HG02938 (cell line): Measurements from ENCODE around the gene ETFA.
"Not testable (repeated sequence)": the region's sequence is repeated elsewhere in the genome, so short reads cannot be mapped to it uniquely, and the experiment has no call there.

ENCODE experiments used
- ATAC-seq: cut with Tn5 transposase; IDR thresholded peaks from one replicate; pipeline ENCODE4 v1.9.1; 2021; ENCODE audit warnings: mild to moderate bottlenecking, moderate library complexity; ENCODE audit not compliant: unreplicated experiment

The ETFA gene

GRCh38 chr15:76327191-76328105 lies 16.2 kb upstream of the ETFA start:
- no peak for ATAC-seq

- no peak for ATAC-seq
These were observed 14.4 kb upstream of the ETFA start for GRCh38 chr15:76325704-76326103.

GRCh38 chr15:76324066-76324465 lies 12.8 kb upstream of the ETFA start:
- ATAC-seq, result no peak

- ATAC-seq, result no peak
These were observed 10.3 kb upstream of the ETFA start for GRCh38 chr15:76321602-76322001.

GRCh38 chr15:76321171-76321570 lies 9.9 kb upstream of the ETFA start:
- ATAC-seq, result no peak

GRCh38 chr15:76320012-76320411 lies 8.7 kb upstream of the ETFA start:
- ATAC-seq, result no peak

- ATAC-seq, result no peak
These were observed 2.5 kb upstream of the ETFA start for GRCh38 chr15:76313731-76314130.

- not testable (repeated sequence) for ATAC-seq
These were observed 1.9 kb upstream of the ETFA start for GRCh38 chr15:76313175-76313567.

GRCh38 chr15:76312540-76313174 lies 1.4 kb upstream of the ETFA start:
- ATAC-seq, result no peak

GRCh38 chr15:76310475-76311099 lies 682 bp downstream of the ETFA start:
- ATAC-seq, result no peak

GRCh38 chr15:76309601-76310330 lies 1.5 kb downstream of the ETFA start:
- no peak for ATAC-seq

- no peak for ATAC-seq
These were observed 7.4 kb downstream of the ETFA start for GRCh38 chr15:76303909-76304308.

GRCh38 chr15:76299786-76300185 lies 11.5 kb downstream of the ETFA start:
- ATAC-seq, result no peak

- no peak for ATAC-seq
These were observed 12.3 kb downstream of the ETFA start for GRCh38 chr15:76298986-76299385.

- not testable (repeated sequence) for ATAC-seq
These were observed 13.3 kb downstream of the ETFA start for GRCh38 chr15:76297951-76298350.

- ATAC-seq, result no peak
These were observed 14.4 kb downstream of the ETFA start for GRCh38 chr15:76296849-76297248.

GRCh38 chr15:76294463-76294862 lies 16.8 kb downstream of the ETFA start:
- not testable (repeated sequence) for ATAC-seq

GRCh38 chr15:76293361-76293760 lies 17.9 kb downstream of the ETFA start:
- ATAC-seq, result no peak

GRCh38 chr15:76289582-76289981 lies 21.7 kb downstream of the ETFA start:
- ATAC-seq, result no peak

GRCh38 chr15:76286271-76286879 lies 24.9 kb downstream of the ETFA start:
- ATAC-seq, result no peak
